ENCODE data around the gene STIP1. TPM values are rescaled to one million over a fixed set of nuclear protein-coding genes. Genes with fewer than 3 reads are reported as not detected.

STIP1 gene
- total and polyA plus RNA-seq, 2 of the 8 experiments (the other 6 are each of a cell fraction or from before 2014, with no cell fraction given) = 140 to 329 TPM

DNA sequence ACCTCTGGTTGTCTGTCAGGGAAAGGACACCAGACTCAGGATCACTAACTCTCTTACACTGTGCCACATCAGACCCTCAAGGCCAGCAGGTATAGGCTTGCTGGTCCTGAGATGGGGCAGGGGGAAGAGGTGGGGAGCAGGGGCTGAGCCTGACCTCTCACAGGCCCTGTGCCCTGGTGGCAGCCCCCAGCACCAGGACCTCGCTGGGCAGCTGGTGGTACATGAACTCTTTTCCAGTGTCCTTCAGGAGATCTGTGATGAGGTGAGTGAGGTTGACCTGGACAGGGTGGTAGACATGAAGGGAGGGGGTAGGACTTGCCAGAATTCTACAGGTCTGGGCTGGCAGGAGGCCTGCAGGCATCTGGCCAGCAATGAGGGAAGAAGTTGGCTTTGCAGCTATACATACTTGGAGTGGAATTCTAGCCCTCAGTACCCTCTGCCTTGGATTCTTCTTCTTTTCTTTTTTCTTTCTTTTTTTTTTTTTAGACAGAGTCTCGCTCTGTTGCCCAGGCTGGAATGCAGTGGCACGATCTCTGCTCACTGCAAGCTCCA, 41.5 kb downstream of the STIP1 start:
- no peak overlapping the region for H3K27ac ChIP-seq (ENCODE audit: low read depth, low read length)
- no peaks in the 10 kb centered on the region; the same call in 1 of the 2 replicates for H3K79me1 ChIP-seq (ENCODE audit: low read depth, low read length)
- peak overlapping the region; percentile 55; the same call in 1 of the 2 replicates for H2BK12ac ChIP-seq (ENCODE audit: low read depth, low read length)
- H2BK20ac ChIP-seq (ENCODE audit: low read length) = no peak overlapping the region
- H3K23me2 ChIP-seq (ENCODE audit: low read depth, low read length) = peaks cover 16% of the 10 kb centered on the region
- peaks cover 0 to 6% (median 3%) of the 10 kb centered on the region in 4 experiments; a peak in 4 of 7 replicates for H3K27me3 ChIP-seq (replicated peaks in 1 of 4; ENCODE audit: control insufficient read depth in 3 of 4, extremely low read depth in 1 of 4, insufficient read depth in 3 of 4, low read length in 3 of 4)
- 0 out of 2 replicates have a peak overlapping the region, but pooled peaks have one; percentile 61 for H2BK15ac ChIP-seq (ENCODE audit: low read length)
- FAIRE-seq = no peak
- H3K4me3 ChIP-seq (ENCODE audit: extremely low read depth in 1 of 4, insufficient read depth in 2 of 4, low read depth in 3 of 4, low read length in 4 of 4) = no peak overlapping the region
- no peak overlapping the region for H2BK5ac ChIP-seq (ENCODE audit: low read depth, low read length)
- ChIA-PET POLR2A (ENCODE audit: partially characterized antibody) (interaction anchor here (2.2 to 14.1 kb wide), 5 partner anchors 17 to 77 kb away, joined by 5 to 253 read pairs (median 48); partner anchors contain the start of genes FERMT3, FKBP2, PLCB3 and PPP1R14B), CTCF (ENCODE audit: partially characterized antibody) (interaction anchor here (0.6 to 6.5 kb wide), 10 partner anchors 10 to 126 kb away, joined by 3 to 64 read pairs (median 4); partner anchors contain the start of genes FERMT3, FKBP2 and PLCB3)
- H3K23ac ChIP-seq (ENCODE audit: insufficient read length) = no peak overlapping the region
- no peak overlapping the region for H3K4ac ChIP-seq (replicated peaks; ENCODE audit: insufficient read length, low read depth, low read length)
- peak overlapping the region; percentile 72 to 93; a peak in 3 of 4 replicates for H3K4me2 ChIP-seq (ENCODE audit: insufficient read depth in 1 of 2, low read depth in 2 of 2, low read length in 2 of 2)
- DNase-seq (ENCODE audit: low read depth in 1 of 2, low spot score in 2 of 2) = no peak
- H2AFZ ChIP-seq (ENCODE audit: low read length) = no peak overlapping the region
- no peak overlapping the region for H2BK120ac ChIP-seq (replicated peaks; ENCODE audit: low read depth, low read length)
- peaks cover 0 to 31% (median 17%) of the 10 kb centered on the region in 4 experiments; a peak in 6 of 7 replicates for H3K4me1 ChIP-seq (replicated peaks in 1 of 4; ENCODE audit: control insufficient read depth in 3 of 4, insufficient read depth in 4 of 4, low read length in 3 of 4)
- H4K8ac ChIP-seq (ENCODE audit: extremely low read depth, insufficient read depth, low read length) = no peak overlapping the region
- H3K79me2 ChIP-seq (ENCODE audit: control insufficient read depth in 1 of 2, insufficient read depth in 2 of 2, low read length in 2 of 2) = no peaks in the 10 kb centered on the region
- H4K5ac ChIP-seq (ENCODE audit: insufficient read length, low read depth, low read length) = no peak overlapping the region
- H3K18ac ChIP-seq (ENCODE audit: extremely low read depth, low read length) = no peak overlapping the region
- H3K14ac ChIP-seq (ENCODE audit: insufficient read length) = no peak overlapping the region
- peaks cover 0 to 7% of the 10 kb centered on the region in 2 experiments for H4K20me1 ChIP-seq (replicated peaks in 1 of 2; ENCODE audit: control insufficient read depth in 1 of 2, insufficient read depth in 2 of 2, low read length in 2 of 2)
- no peak overlapping the region for H3K9ac ChIP-seq (replicated peaks in 1 of 4; ENCODE audit: extremely low read depth in 1 of 4, low read depth in 3 of 4, low read length in 3 of 4)
- H3K36me3 ChIP-seq (ENCODE audit: control insufficient read depth in 2 of 4, insufficient read depth in 4 of 4, low read length in 3 of 4) = peaks cover 0 to 7% (median 1%) of the 10 kb centered on the region in 4 experiments; a peak in 2 of 8 replicates
- H3K9me3 ChIP-seq (ENCODE audit: insufficient read depth in 2 of 2, low read depth in 1 of 2, low read length in 1 of 2) = no peaks in the 10 kb centered on the region
- no peak overlapping the region for H2AK5ac ChIP-seq (ENCODE audit: low read depth, low read length)
- H3K56ac ChIP-seq (replicated peaks; ENCODE audit: insufficient read length, low read depth, low read length) = no peak overlapping the region
- WGBS, 2 experiments (ENCODE audit: extremely low coverage in 1 of 2, insufficient coverage in 1 of 2, insufficient read length in 1 of 2, insufficient replicate concordance in 2 of 2, low coverage in 1 of 2, low lambda C conversion rate in 2 of 2, missing lambda C conversion rate in 1 of 2) = 100% methylated on average over 1 of the region's 3 CpGs; no CpG with 5 or more reads in 1 of the 2 experiments
- H4K91ac ChIP-seq (replicated peaks; ENCODE audit: insufficient read length, low read length) = no peak overlapping the region

All from H1 (cell line).